Trophoblast cell (in vitro differentiated cells and primary cell): ENCODE data around the gene HOXD8.

Experiments used
- DNase-seq, 2 donors: peaks; one replicate each; pipeline ENCODE4 v3.0.0-alpha.2; 2016
- H2AFZ ChIP-seq: 2 replicates; pipeline ENCODE4 v1.6.1; 2013; ENCODE audit warnings: low read length, moderate library complexity, mild to moderate bottlenecking; ENCODE audit not compliant: insufficient read depth, poor library complexity
- H2AK5ac ChIP-seq: 2 replicates; pipeline ENCODE4 v1.6.1; 2013; ENCODE audit warnings: mild to moderate bottlenecking, low read length
- H2BK120ac ChIP-seq: 2 replicates; pipeline ENCODE4 v1.6.1; 2013; ENCODE audit warnings: low read length, mild to moderate bottlenecking, moderate library complexity; ENCODE audit not compliant: insufficient read depth, poor library complexity
- H2BK12ac ChIP-seq: 2 replicates; pipeline ENCODE4 v1.6.1; 2013; ENCODE audit warnings: mild to moderate bottlenecking, low read length, moderate library complexity
- H2BK5ac ChIP-seq: 2 replicates; pipeline ENCODE4 v1.6.1; 2013; ENCODE audit warnings: low read length, low read depth, moderate library complexity, mild to moderate bottlenecking; ENCODE audit not compliant: poor library complexity
- H3K14ac ChIP-seq: 2 replicates; pipeline ENCODE4 v1.6.1; 2013; ENCODE audit warnings: mild to moderate bottlenecking, low read length
- H3K18ac ChIP-seq: 2 replicates; pipeline ENCODE4 v1.6.1; 2013; ENCODE audit warnings: mild to moderate bottlenecking, low read length
- H3K23ac ChIP-seq: 2 replicates; pipeline ENCODE4 v1.6.1; 2013; ENCODE audit warnings: low read length
- H3K27ac ChIP-seq: 2 replicates; pipeline ENCODE4 v1.5.1; 2013; ENCODE audit warnings: low read depth, mild to moderate bottlenecking, inconsistent platforms, low read length, moderate library complexity
- H3K27me3 ChIP-seq: 2 replicates; pipeline ENCODE4 v1.6.1; 2013; ENCODE audit warnings: inconsistent platforms, mild to moderate bottlenecking, low read length, moderate library complexity; ENCODE audit not compliant: insufficient read depth
- H3K36me3 ChIP-seq, 2 experiments: 1 replicate in 1 of 2; 2 replicates in 1 of 2; pipeline ENCODE4 v1.6.1; 2013; ENCODE audit warnings: low read length in 2 of 2, mild to moderate bottlenecking in 2 of 2, moderate library complexity in 1 of 2; ENCODE audit not compliant: insufficient read depth in 2 of 2, control insufficient read depth in 1 of 2
- H3K4ac ChIP-seq: 2 replicates; pipeline ENCODE4 v1.6.1; 2013; ENCODE audit warnings: low read depth, mild to moderate bottlenecking, low read length, moderate library complexity
- H3K4me1 ChIP-seq, 2 experiments: 1 replicate in 1 of 2; 2 replicates in 1 of 2; pipeline ENCODE4 v1.6.1; 2013; ENCODE audit warnings: low read length in 2 of 2, mild to moderate bottlenecking in 2 of 2, moderate library complexity in 1 of 2; ENCODE audit not compliant: insufficient read depth in 2 of 2, control insufficient read depth in 1 of 2
- H3K4me2 ChIP-seq: 2 replicates; pipeline ENCODE4 v1.6.1; 2013; ENCODE audit warnings: inconsistent platforms, mild to moderate bottlenecking, low read length, moderate library complexity
- H3K4me3 ChIP-seq: 2 replicates; pipeline ENCODE4 v1.5.1; 2013; ENCODE audit warnings: mild to moderate bottlenecking, low read depth, low read length, inconsistent platforms
- H3K79me1 ChIP-seq: one replicate; pipeline ENCODE4 v1.6.1; 2013; ENCODE audit warnings: low read length
- H3K79me2 ChIP-seq: 2 replicates; pipeline ENCODE4 v1.6.1; 2013; ENCODE audit warnings: low read length, mild to moderate bottlenecking; ENCODE audit not compliant: control insufficient read depth, insufficient read depth, poor library complexity
- H3K9ac ChIP-seq: 2 replicates; pipeline ENCODE4 v1.6.1; 2013; ENCODE audit warnings: mild to moderate bottlenecking, low read length
- H3K9me3 ChIP-seq: 2 replicates; pipeline ENCODE4 v1.6.1; 2013; ENCODE audit warnings: low read depth, mild to moderate bottlenecking, control low read depth, inconsistent platforms, low read length; ENCODE audit not compliant: insufficient read depth
- H4K12ac ChIP-seq: 2 replicates; pipeline ENCODE4 v1.6.1; 2013; ENCODE audit warnings: low read depth, mild to moderate bottlenecking, low read length, moderate library complexity
- H4K8ac ChIP-seq: 2 replicates; pipeline ENCODE4 v1.6.1; 2013; ENCODE audit warnings: low read depth, mild to moderate bottlenecking, low read length, moderate library complexity
- H4K91ac ChIP-seq: one replicate; pipeline ENCODE4 v1.6.1; 2013; ENCODE audit warnings: low read depth, mild to moderate bottlenecking, low read length, moderate library complexity
- WGBS: extraction: QIAGEN DNeasy Blood & Tissue Kit; methylation state at CpG from one replicate; pipeline ENCODE4 v1.1.7; 2013; ENCODE audit warnings: missing lambda C conversion rate; ENCODE audit not compliant: insufficient read length, insufficient coverage; ENCODE audit errors: extremely low coverage; 5-methylcytosine and 5-hydroxymethylcytosine counted together

HOXD8 gene

DNA sequence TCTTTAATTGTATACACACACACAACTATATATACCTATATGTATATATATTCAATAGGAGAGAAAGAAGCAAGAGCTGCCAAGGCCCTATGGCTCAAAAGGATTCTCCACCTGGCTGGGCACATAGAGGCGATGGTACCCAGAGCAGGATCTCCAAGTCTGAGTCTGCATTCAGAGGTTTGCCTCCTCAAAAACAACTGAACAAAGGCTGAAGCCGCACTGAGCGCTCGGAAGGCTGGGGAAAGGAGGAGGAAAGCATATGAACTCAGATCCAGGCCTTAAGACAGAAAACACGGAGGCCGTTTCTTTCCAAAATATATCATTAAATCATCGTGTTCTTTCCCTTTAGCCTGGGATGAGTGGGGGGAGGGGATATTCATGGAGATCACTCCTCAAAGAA is 26.3 kb upstream of the HOXD8 start:
- Histone ChIP-seq H3K36me3 (no peaks in the 10 kb centered on the region), H3K79me1 (peaks cover 4% of the 10 kb centered on the region), H3K27ac (no peak overlapping the region), H4K8ac (no peak overlapping the region), H4K91ac (no peak overlapping the region), H3K79me2 (no peaks in the 10 kb centered on the region), H2BK120ac (no peak overlapping the region), H3K18ac (no peak overlapping the region), H2AFZ (no peak overlapping the region), H3K23ac (no peak overlapping the region), H3K4ac (no peak overlapping the region), H3K9ac (no peak overlapping the region), H3K27me3 (peaks cover 91% of the 10 kb centered on the region), H3K4me3 (no peak overlapping the region), H3K4me2 (no peak overlapping the region), H2BK12ac (no peak overlapping the region), H2AK5ac (no peak overlapping the region), H2BK5ac (no peak overlapping the region), H3K4me1 (peaks cover 10 to 25% of the 10 kb centered on the region in 2 experiments), H4K12ac (no peak overlapping the region), H3K14ac (no peak overlapping the region), H3K9me3 (peaks cover 16% of the 10 kb centered on the region)
- no CpG with 5 or more reads among the region's 7 CpGs for WGBS
- no peak for DNase-seq

DNA sequence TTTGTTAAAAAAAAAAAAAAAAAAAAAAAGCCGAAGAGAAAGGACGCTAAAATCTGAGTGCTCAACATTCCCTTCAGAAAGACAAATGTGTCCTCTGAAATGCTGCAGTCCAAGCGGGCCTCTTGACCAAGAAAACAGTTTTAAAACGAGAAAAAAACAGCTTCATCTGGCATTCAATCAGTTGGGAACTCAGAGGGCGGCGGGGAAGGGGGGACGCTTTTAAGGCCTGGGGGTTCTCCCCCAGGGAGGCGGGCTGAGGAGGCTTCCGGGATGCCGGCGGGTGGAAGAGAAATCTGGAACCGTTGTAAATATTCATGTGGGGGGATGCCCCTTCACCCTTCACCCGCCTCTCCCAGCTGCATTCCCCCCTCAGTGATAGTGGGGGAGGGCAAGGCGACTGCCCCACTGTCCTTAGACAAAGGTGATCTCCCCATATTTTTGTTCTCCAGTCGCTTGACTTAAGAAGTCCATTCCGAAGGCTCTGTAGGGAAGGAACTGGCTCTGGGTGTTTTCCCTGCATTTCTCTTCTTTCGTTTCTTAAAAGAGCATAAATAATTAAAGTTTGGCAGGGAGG is 25.7 kb upstream of the HOXD8 start:
- no peak overlapping the region for H3K14ac ChIP-seq
- H3K23ac ChIP-seq: no peak overlapping the region
- peaks cover 4% of the 10 kb centered on the region for H3K79me1 ChIP-seq
- H2BK12ac ChIP-seq: no peak overlapping the region
- no peak overlapping the region for H4K8ac ChIP-seq
- no CpG with 5 or more reads among the region's 17 CpGs for WGBS
- peaks cover 91% of the 10 kb centered on the region for H3K27me3 ChIP-seq
- no peak overlapping the region for H3K4me3 ChIP-seq
- no peak overlapping the region for H2BK120ac ChIP-seq
- no peak overlapping the region for H4K91ac ChIP-seq
- DNase-seq: no peak
- H3K4ac ChIP-seq: no peak overlapping the region
- no peak overlapping the region for H2AK5ac ChIP-seq
- no peak overlapping the region for H2BK5ac ChIP-seq
- H3K4me2 ChIP-seq: peak overlapping the region; percentile 42
- H3K9me3 ChIP-seq: peaks cover 14% of the 10 kb centered on the region
- H3K18ac ChIP-seq: no peak overlapping the region
- no peak overlapping the region for H2AFZ ChIP-seq
- H3K4me1 ChIP-seq: peaks cover 10 to 19% of the 10 kb centered on the region in 2 experiments
- no peaks in the 10 kb centered on the region for H3K36me3 ChIP-seq
- no peak overlapping the region for H3K27ac ChIP-seq
- no peak overlapping the region for H3K9ac ChIP-seq
- no peak overlapping the region for H4K12ac ChIP-seq
- H3K79me2 ChIP-seq: no peaks in the 10 kb centered on the region

DNA sequence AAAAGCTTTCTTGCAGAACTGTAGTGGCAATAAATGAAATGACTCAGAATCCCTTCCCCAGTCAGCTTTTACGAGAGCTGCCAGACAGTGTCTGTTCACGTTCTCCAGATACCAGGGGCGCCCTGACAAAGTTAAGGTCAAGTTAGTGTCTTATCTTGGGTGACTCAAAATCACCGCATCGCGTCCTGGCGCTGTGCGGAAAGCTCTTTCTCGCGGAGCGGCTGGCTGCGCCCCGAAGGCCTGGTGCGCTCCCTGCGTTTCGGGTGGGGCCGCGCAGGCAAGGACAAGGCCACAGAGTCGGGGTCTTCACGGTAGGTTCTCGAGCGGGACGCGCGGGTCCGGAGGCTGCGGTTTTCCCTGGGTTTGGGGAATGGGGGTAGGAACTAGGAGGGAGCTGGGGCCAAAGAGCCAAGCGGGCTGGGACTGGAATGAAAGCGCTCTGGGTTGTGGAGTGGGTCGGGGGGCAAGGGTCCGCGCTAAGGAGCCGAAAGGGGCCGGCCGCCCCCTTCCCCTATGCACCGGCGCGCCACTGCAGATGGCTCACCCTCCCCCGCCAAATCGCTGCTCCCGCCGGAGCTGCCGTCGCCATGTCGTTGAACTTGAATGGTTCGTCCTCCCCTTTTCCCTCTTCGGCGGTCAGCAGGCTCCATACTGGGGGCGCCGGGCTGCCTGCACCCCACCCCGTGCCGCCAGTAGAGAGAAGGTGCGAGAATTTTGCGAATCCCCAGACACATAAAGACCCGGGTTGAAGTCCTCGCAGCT is 25.0 kb upstream of the HOXD8 start:
- no peak overlapping the region for H2AFZ ChIP-seq
- no peak for DNase-seq
- H3K4me1 ChIP-seq: peaks cover 10 to 19% of the 10 kb centered on the region in 2 experiments
- H3K23ac ChIP-seq: no peak overlapping the region
- H3K4me3 ChIP-seq: peak overlapping the region; percentile 55
- peak overlapping the region; percentile 42 for H3K4me2 ChIP-seq
- peak overlapping the region; percentile 3 for H4K91ac ChIP-seq
- H3K18ac ChIP-seq: no peak overlapping the region
- no peak overlapping the region for H3K4ac ChIP-seq
- no peak overlapping the region for H2BK12ac ChIP-seq
- peak overlapping the region; percentile 31 for H4K12ac ChIP-seq
- peaks cover 91% of the 10 kb centered on the region for H3K27me3 ChIP-seq
- H3K36me3 ChIP-seq: no peaks in the 10 kb centered on the region
- no CpG with 5 or more reads among the region's 56 CpGs for WGBS
- peaks cover 4% of the 10 kb centered on the region for H3K79me1 ChIP-seq
- peaks cover 14% of the 10 kb centered on the region for H3K9me3 ChIP-seq
- no peak overlapping the region for H2BK5ac ChIP-seq
- H3K14ac ChIP-seq: no peak overlapping the region
- no peaks in the 10 kb centered on the region for H3K79me2 ChIP-seq
- no peak overlapping the region for H3K9ac ChIP-seq
- H2AK5ac ChIP-seq: no peak overlapping the region
- no peak overlapping the region for H3K27ac ChIP-seq
- H2BK120ac ChIP-seq: peak overlapping the region; percentile 18
- no peak overlapping the region for H4K8ac ChIP-seq

DNA sequence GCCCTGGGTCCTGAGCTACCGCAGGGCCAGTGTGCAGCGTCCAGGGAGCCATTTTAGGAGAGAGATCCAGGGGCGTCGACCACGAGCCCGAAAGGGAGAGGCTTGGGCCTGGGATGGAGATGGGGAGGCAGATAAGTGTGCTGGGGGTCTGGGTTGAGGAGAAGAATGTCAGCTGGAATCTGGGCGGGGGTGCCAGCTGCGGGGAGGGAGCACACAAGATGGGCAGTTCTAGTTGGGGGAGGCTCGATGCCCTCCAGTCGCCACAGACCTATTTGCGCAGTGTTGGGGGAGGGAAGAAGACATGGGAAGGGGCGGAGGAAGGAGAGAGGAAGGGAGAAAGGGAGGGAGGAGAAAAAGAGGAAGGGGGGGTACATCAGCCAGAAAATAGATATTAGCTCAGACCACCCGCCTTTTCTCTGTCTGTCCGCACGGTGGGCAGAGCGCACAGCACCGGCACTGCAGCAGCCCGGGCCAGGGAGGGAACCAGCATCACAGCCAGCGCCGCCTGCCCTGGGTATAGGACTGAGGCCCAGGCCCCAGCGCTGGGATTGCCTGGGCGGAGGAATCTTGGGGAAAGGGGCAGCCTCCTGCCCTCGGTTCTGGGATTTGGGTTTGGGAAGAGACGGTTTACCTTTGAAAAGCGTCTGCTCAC is 24.3 kb upstream of the HOXD8 start:
- no peak overlapping the region for H3K4me3 ChIP-seq
- no peak overlapping the region for H4K91ac ChIP-seq
- H3K27me3 ChIP-seq: peaks cover 91% of the 10 kb centered on the region
- WGBS: no CpG with 5 or more reads among the region's 25 CpGs
- H2AK5ac ChIP-seq: no peak overlapping the region
- peaks cover 4% of the 10 kb centered on the region for H3K79me1 ChIP-seq
- H3K79me2 ChIP-seq: no peaks in the 10 kb centered on the region
- H3K4me1 ChIP-seq: peaks cover 7 to 13% of the 10 kb centered on the region in 2 experiments
- no peak overlapping the region for H4K12ac ChIP-seq
- no peak overlapping the region for H3K27ac ChIP-seq
- H3K23ac ChIP-seq: no peak overlapping the region
- no peak overlapping the region for H4K8ac ChIP-seq
- H3K9ac ChIP-seq: no peak overlapping the region
- H3K18ac ChIP-seq: no peak overlapping the region
- H3K14ac ChIP-seq: no peak overlapping the region
- no peak overlapping the region for H2BK12ac ChIP-seq
- H2BK120ac ChIP-seq: no peak overlapping the region
- H3K4me2 ChIP-seq: peak overlapping the region; percentile 42
- H3K4ac ChIP-seq: no peak overlapping the region
- no peak overlapping the region for H2AFZ ChIP-seq
- H2BK5ac ChIP-seq: no peak overlapping the region
- DNase-seq: no peak
- H3K9me3 ChIP-seq: peaks cover 11% of the 10 kb centered on the region
- no peaks in the 10 kb centered on the region for H3K36me3 ChIP-seq
